Vagina (tissue), 2 donors: ENCODE measurements around the gene TTC33.

Experiments
- POLR2A ChIP-seq, 2 donors: fragments of 450-650 bp; IDR thresholded peaks; one replicate each; pipeline ENCODE4 v1.6.1; 2017; ENCODE audit warnings: antibody characterized with exemption in 2 of 2, mild to moderate bottlenecking in 2 of 2, moderate library complexity in 2 of 2
- POLR2AphosphoS5 ChIP-seq, 2 donors: sonication (generic); formaldehyde crosslinking; IDR thresholded peaks; one replicate each; pipeline ENCODE4 v1.9.0; 2017; ENCODE audit warnings: antibody characterized with exemption in 2 of 2, mild to moderate bottlenecking in 2 of 2, low read depth in 1 of 2; ENCODE audit not compliant: insufficient read depth in 1 of 2
- TF ChIP-seq, protein P1 (sequence below), 3 experiments: fragments of 450-650 bp in 2 of 3; fragments of 200-600 bp in 1 of 3; sonication (generic) in 1 of 3; IDR thresholded peaks; one replicate each; pipeline ENCODE4 v1.5.1; 2017 to 2019; ENCODE audit warnings: antibody characterized with exemption in 3 of 3, mild to moderate bottlenecking in 2 of 3, moderate library complexity in 2 of 3

DNA sequence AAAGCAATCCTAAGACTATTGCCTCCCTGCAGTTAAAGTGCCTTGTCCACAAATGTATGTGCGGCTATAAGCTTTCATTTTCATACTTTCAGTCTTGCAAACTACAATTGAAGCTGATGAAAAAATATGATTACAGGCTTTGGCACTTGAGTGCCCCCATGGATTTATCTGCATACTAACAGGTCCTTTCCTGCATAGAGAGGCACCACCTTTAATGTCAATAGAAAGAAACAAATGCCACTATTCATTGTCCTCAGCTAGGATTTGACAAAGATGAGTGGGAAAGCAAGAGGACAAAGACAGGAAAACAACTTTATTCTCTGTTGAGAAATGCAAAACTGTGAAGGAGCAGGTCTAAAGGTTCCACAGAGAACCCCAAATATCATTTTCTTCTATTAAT is 201.7 kb downstream of the TTC33 start:
- TF ChIP-seq POLR2AphosphoS5 (IDR thresholded peaks at IDR 0.05; ENCODE audit: insufficient read depth in 1 of 2, low read depth in 1 of 2) (no peak), POLR2A (IDR thresholded peaks at IDR 0.05) (no peak)
- TF ChIP-seq, protein P1, sequence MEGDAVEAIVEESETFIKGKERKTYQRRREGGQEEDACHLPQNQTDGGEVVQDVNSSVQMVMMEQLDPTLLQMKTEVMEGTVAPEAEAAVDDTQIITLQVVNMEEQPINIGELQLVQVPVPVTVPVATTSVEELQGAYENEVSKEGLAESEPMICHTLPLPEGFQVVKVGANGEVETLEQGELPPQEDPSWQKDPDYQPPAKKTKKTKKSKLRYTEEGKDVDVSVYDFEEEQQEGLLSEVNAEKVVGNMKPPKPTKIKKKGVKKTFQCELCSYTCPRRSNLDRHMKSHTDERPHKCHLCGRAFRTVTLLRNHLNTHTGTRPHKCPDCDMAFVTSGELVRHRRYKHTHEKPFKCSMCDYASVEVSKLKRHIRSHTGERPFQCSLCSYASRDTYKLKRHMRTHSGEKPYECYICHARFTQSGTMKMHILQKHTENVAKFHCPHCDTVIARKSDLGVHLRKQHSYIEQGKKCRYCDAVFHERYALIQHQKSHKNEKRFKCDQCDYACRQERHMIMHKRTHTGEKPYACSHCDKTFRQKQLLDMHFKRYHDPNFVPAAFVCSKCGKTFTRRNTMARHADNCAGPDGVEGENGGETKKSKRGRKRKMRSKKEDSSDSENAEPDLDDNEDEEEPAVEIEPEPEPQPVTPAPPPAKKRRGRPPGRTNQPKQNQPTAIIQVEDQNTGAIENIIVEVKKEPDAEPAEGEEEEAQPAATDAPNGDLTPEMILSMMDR (IDR thresholded peaks at IDR 0.05) = no peak
